K562 (cell line): ENCODE results near the gene SKOR1. TPM values are rescaled to one million over a fixed set of nuclear protein-coding genes. Genes with fewer than 3 reads are reported as not detected.
A peak's percentile ranks its signal among the peaks of the same experiment; 100 is the strongest.

Source experiments
- ATAC-seq: fragments of 200-7000 bp; cut with Tn5 transposase; 3 replicates; pipeline ENCODE4 v1.9.1; 2020; ENCODE audit warnings: moderate library complexity
- BruUV-seq: library from RNA; stranded (reverse); fragments of 400-500 nt; replicated peaks from 2 replicates; lab custom pipeline; 2021; lab: Mats Ljungman, UMichigan
- CTCF ChIA-PET: fragments of 300-600 bp; formaldehyde crosslinking; extraction: SDS; loops from one replicate; lab custom pipeline; 2021; ENCODE audit warnings: low intra/inter-chr PET ratio; lab: Yijun Ruan, JAX
- POLR2A ChIA-PET: fragments of 300-600, 350-650 bp; sonication (Branson Sonifier 250); formaldehyde crosslinking; extraction: SDS; loops from one replicate; lab custom pipeline; 2021; ENCODE audit warnings: antibody characterized with exemption, inconsistent platforms; lab: Yijun Ruan, JAX
- DNase-seq, 4 experiments: peaks; one replicate each; pipeline versions ENCODE4 v3.0.0 to v3.0.0-alpha.2; 2011 to 2018; ENCODE audit warnings: low spot score in 3 of 4, mixed read lengths in 3 of 4; ENCODE audit errors: extremely low read depth in 1 of 4
- FAIRE-seq: peaks from 2 replicates; lab custom pipeline; 2011; peaks lifted over from hg19 to GRCh38; lab: Jason Lieb, UNC
- H2AFZ ChIP-seq: 2 replicates; pipeline ENCODE4 v1.6.0; 2011; ENCODE audit warnings: low read depth, low read length, control low read depth, inconsistent platforms
- H3K27ac ChIP-seq: fragments of 200-600 bp; 3 replicates; pipeline ENCODE4 v1.8.0; 2011; ENCODE audit warnings: low read depth, mild to moderate bottlenecking, control low read depth, inconsistent platforms, low read length, moderate library complexity, mixed read lengths; ENCODE audit errors: extremely low read depth
- H3K27me3 ChIP-seq, 2 experiments: fragments of 300-600 bp in 1 of 2; 2 replicates in 1 of 2; 3 replicates in 1 of 2; pipeline versions ENCODE4 v1.6.0 to v1.8.0; 2011; ENCODE audit warnings: inconsistent platforms in 2 of 2, low read length in 2 of 2, mild to moderate bottlenecking in 1 of 2, mixed read lengths in 1 of 2, moderate library complexity in 1 of 2; ENCODE audit not compliant: control insufficient read depth in 2 of 2, insufficient read depth in 2 of 2
- H3K36me3 ChIP-seq: fragments of 300-600 bp; 3 replicates; pipeline ENCODE4 v1.8.0; 2011; ENCODE audit warnings: mild to moderate bottlenecking, low read length, inconsistent platforms; ENCODE audit not compliant: control insufficient read depth, insufficient read depth
- H3K4me1 ChIP-seq, 2 experiments: fragments of 200-600 bp in 1 of 2; replicated peaks in 1 of 2; 2 replicates in 1 of 2; 3 replicates in 1 of 2; pipeline versions ENCODE4 v1.5.1 to v1.8.0; 2011; ENCODE audit warnings: inconsistent platforms in 2 of 2, low read length in 2 of 2, mild to moderate bottlenecking in 1 of 2, mixed read lengths in 1 of 2, moderate library complexity in 1 of 2; ENCODE audit not compliant: control insufficient read depth in 2 of 2, insufficient read depth in 2 of 2
- H3K4me2 ChIP-seq: 2 replicates; pipeline ENCODE4 v1.6.1; 2011; ENCODE audit warnings: low read length, control low read depth, inconsistent platforms, mixed read lengths; ENCODE audit not compliant: insufficient read depth
- H3K4me3 ChIP-seq: fragments of 200-600 bp; sonication (generic), shearing (Covaris generic); 2 replicates; pipeline ENCODE4 v1.5.1; 2016; ENCODE audit warnings: control low read depth, inconsistent platforms
- H3K79me2 ChIP-seq: fragments of 200-600 bp; 3 replicates; pipeline ENCODE4 v1.8.0; 2011; ENCODE audit warnings: low read length, inconsistent platforms; ENCODE audit not compliant: control insufficient read depth, insufficient read depth
- H3K9ac ChIP-seq, 2 experiments: 2 replicates each; pipeline versions ENCODE4 v1.6.0 to v1.6.1; 2011; ENCODE audit warnings: low read depth in 2 of 2, low read length in 2 of 2, control low read depth in 1 of 2, inconsistent platforms in 1 of 2, mild to moderate bottlenecking in 1 of 2, mixed read lengths in 1 of 2; ENCODE audit not compliant: insufficient read depth in 1 of 2
- H3K9me1 ChIP-seq: one replicate; pipeline ENCODE4 v1.6.0; 2011; ENCODE audit warnings: inconsistent platforms, mild to moderate bottlenecking, low read length, moderate library complexity; ENCODE audit not compliant: control insufficient read depth, insufficient read depth
- H3K9me3 ChIP-seq: replicated peaks from 2 replicates; pipeline ENCODE4 v1.5.1; 2011; ENCODE audit warnings: low read depth, low read length, inconsistent platforms; ENCODE audit not compliant: control insufficient read depth, insufficient read depth
- H4K20me1 ChIP-seq: replicated peaks from 2 replicates; pipeline ENCODE4 v1.6.1; 2011; ENCODE audit warnings: low read length, inconsistent platforms, mixed read lengths; ENCODE audit not compliant: control insufficient read depth, insufficient read depth
- ILK ChIP-seq: fragments of 450-650 bp; IDR thresholded peaks from 2 replicates; pipeline ENCODE4 v1.6.1; 2016; ENCODE audit warnings: missing genetic modification characterization, low read depth, mild to moderate bottlenecking, missing compliant biosample characterization, moderate library complexity, borderline replicate concordance
- ZBTB33 ChIP-seq: sonication (generic); formaldehyde crosslinking; IDR thresholded peaks from 2 replicates; pipeline ENCODE4 v1.8.1; 2023; ENCODE audit warnings: mild to moderate bottlenecking, missing genetic modification reagents
- WGBS: fragments of 100-300 bp; shearing (Covaris generic); methylation state at CpG from one replicate; pipeline ENCODE4 v1.1.6; 2016; ENCODE audit warnings: low coverage, mixed read lengths; ENCODE audit not compliant: insufficient coverage; ENCODE audit errors: missing lambda C conversion rate; 5-methylcytosine and 5-hydroxymethylcytosine counted together
- in situ Hi-C: fragments of 300-500 bp; cut with MboI; formaldehyde crosslinking; loops from 4 replicates; pipeline ENCODE4 v1.15.0; 2018; ENCODE audit warnings: inconsistent platforms, mixed read lengths
- intact Hi-C: fragments of 100-400 bp; cut with micrococcal nuclease; formaldehyde crosslinking; loops from 2 replicates; pipeline ENCODE4 v1.14.2; 2022
- polyA plus RNA-seq, 8 experiments: library from polyadenylated mRNA; depleted of rRNA in 4 of 8; stranded (reverse) in 5 of 8; unstranded in 3 of 8; fragments of >200 nt; fragmentation: Nextera tagmentation in 2 of 8; fragmentation: Illumina TruSeq in 1 of 8; extraction: Ambion mirVana in 2 of 8; extraction: Trizol in 1 of 8; gene quantifications; 2 replicates each; pipeline versions ENCODE4 v1.2.1 to v1.2.3, GENCODE V29; 2011 to 2014; ENCODE audit warnings: inconsistent platforms in 1 of 8, missing spikeins in 1 of 8
- total RNA-seq, 7 experiments: library from RNA; depleted of rRNA in 6 of 7; stranded (reverse); fragments of >200 nt in 6 of 7; fragmentation: Illumina TruSeq in 2 of 7; extraction: Trizol in 2 of 7; gene quantifications; 2 replicates each; pipeline versions ENCODE4 v1.2.1 to v1.2.3, GENCODE V29; 2011 to 2021; ENCODE audit warnings: low replicate concordance in 1 of 7

Gene SKOR1
- total and polyA plus RNA-seq, 9 of the 15 experiments (the other 6 are each of a cell fraction or from before 2014, with no cell fraction given): 0.04 to 0.41 (median 0.09) TPM; not detected in 3

GRCh38 chr15:67828278-67828968, 3.1 kb downstream of the SKOR1 start:
- H3K9me1 ChIP-seq: no peaks in the 10 kb centered on the region
- in situ Hi-C loops: no loop called here
- no peak overlapping the region for H3K4me3 ChIP-seq
- POLR2A ChIA-PET: interaction anchor here (0.6 kb wide), 1 partner anchor 10 kb away, joined by 3 read pairs; no protein-coding TSS in a partner anchor
- H4K20me1 ChIP-seq: no peaks in the 10 kb centered on the region; the same call in 1 of the 2 replicates
- peaks cover 0 to 24% of the 10 kb centered on the region in 2 experiments; a peak in 3 of 5 replicates for H3K4me1 ChIP-seq
- DNase-seq: no peak
- WGBS: 75% methylated on average over 25 of the region's 40 CpGs
- H3K27ac ChIP-seq: no peak overlapping the region
- no peak for FAIRE-seq
- ATAC-seq: no peak
- H3K27me3 ChIP-seq: peaks cover 15 to 26% of the 10 kb centered on the region in 2 experiments; a peak in 4 of 5 replicates
- no peak for TF ChIP-seq ILK
- TF ChIP-seq ZBTB33 (CRISPR knock-in tag): 0 out of 2 replicates have a peak, but pooled peaks have one; percentile 50
- CTCF ChIA-PET: no interaction called here
- no peak overlapping the region for H3K9ac ChIP-seq
- H3K9me3 ChIP-seq: no peaks in the 10 kb centered on the region; the same call in 1 of the 2 replicates
- intact Hi-C loops: no loop called here
- no TSS peak for BruUV-seq
- no peaks in the 10 kb centered on the region for H3K79me2 ChIP-seq
- no peaks in the 10 kb centered on the region for H3K36me3 ChIP-seq
- no peak overlapping the region for H2AFZ ChIP-seq
- H3K4me2 ChIP-seq: no peak overlapping the region
